Astrocyte of the cerebellum (primary cell): ENCODE measurements around the gene NUP62.

Experiments used
- DNase-seq: peaks from one replicate; pipeline ENCODE4 v3.0.0-alpha.2; 2011; ENCODE audit warnings: low read depth
- H3K4me3 ChIP-seq: 2 replicates; pipeline ENCODE4 v1.5.1; 2011; ENCODE audit warnings: mild to moderate bottlenecking, low read depth, low read length, moderate library complexity
- in situ Hi-C: cut with HindIII; loops from 2 replicates; pipeline ENCODE4 v1.10.0; 2017; ENCODE audit warnings: low sequenced_read_pairs
- TF ChIP-seq, protein P1 (sequence below): IDR thresholded peaks from 2 replicates; pipeline ENCODE4 v1.5.1; 2012; ENCODE audit warnings: low read length, low read depth, moderate library complexity, mild to moderate bottlenecking; ENCODE audit errors: missing control alignments

NUP62 gene

DNA sequence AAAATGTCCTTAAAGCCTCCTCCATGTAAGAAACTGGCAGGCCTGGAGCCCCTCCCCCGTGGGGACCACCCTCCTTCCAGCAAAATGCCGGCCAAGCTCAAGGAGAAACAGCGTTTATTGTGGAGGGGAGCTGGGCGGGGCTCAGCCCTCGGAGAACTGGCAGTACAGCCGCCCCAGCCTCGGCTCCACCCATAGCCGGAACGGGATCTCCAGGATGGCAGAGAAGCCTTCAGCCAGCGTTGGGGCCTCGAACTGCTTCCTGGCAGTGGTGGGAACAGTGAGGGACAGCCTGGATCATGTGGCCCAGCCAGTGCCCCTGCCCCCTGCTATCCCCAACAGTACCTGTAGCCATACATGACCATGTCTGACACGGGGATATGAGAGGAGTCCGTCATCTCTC is 68.2 kb downstream of the NUP62 start:
- TF ChIP-seq, protein P1, sequence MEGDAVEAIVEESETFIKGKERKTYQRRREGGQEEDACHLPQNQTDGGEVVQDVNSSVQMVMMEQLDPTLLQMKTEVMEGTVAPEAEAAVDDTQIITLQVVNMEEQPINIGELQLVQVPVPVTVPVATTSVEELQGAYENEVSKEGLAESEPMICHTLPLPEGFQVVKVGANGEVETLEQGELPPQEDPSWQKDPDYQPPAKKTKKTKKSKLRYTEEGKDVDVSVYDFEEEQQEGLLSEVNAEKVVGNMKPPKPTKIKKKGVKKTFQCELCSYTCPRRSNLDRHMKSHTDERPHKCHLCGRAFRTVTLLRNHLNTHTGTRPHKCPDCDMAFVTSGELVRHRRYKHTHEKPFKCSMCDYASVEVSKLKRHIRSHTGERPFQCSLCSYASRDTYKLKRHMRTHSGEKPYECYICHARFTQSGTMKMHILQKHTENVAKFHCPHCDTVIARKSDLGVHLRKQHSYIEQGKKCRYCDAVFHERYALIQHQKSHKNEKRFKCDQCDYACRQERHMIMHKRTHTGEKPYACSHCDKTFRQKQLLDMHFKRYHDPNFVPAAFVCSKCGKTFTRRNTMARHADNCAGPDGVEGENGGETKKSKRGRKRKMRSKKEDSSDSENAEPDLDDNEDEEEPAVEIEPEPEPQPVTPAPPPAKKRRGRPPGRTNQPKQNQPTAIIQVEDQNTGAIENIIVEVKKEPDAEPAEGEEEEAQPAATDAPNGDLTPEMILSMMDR, result no peak
- no peak for DNase-seq
- H3K4me3 ChIP-seq, result no peak overlapping the region
- in situ Hi-C loops, result no loop called here

DNA sequence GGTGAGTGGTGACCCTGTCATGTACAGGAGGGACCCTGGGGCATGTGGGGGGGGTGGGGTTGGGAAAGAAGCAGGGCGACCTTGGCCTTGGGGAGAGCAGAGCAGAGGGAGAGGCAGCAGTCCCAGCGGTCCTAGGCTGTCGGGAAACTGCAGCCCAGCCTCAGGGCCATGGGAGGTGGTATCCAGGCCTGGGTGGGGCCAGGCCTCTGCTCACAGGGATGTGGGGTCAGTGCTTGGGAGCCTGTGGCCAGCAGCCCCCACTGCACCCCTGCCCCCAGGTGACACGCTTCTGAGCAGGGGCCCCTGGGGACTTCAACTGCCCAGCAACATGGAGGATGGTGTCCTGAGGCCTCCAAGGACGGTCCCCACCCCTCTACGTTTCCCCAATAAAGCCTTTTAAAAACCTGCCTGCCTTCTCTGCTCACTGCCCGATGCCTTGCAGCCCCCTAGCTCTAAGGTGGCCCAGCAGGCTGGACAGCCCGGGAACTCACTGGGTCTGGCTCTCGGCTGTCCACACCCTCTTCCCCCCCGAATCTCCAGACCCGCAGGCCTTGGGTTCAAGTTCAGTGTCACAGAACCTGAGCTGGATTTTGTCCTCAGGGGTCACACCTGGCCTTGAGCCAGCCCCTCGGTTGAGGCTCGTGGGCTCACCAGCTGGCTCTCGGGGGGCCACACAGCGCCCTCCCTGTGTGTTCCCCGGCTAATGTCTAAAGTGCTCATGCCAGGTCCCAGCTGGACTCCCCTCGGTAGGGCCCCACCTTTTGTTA is 68.8 kb downstream of the NUP62 start:
- no peak overlapping the region for H3K4me3 ChIP-seq
- in situ Hi-C loops, result no loop called here
- TF ChIP-seq, protein P1, result no peak
- DNase-seq, result no peak

DNA sequence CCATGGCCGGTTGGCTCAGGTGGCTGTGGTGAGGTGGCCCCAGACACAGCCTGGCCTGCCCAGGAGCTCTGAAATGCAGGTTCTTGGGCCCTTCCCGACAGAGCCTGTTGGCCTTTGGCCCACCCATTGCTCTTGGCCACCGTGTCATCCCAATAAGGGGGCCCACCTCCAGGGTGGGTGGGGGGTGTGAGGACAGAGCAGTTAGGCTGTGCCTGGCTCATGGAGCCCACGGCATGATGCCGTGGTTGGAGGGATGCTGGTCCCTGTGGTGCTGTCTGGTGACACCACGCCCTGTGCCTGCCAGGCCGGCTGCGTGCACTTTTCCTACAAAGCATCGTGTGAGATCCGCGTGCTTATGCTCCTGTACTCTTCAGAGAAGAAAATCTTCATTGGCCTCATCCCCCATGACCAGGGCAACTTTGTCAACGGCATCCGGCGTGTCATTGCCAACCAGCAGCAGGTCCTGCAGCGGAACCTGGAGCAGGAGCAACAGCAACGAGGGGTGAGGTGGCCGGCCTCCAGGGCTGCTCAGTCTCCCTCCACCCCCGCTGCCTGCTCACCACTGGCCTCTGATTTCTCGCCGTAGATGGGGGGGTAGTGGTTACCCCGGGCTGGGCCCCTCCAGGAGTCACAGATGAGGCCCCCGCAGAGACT is 69.5 kb downstream of the NUP62 start:
- TF ChIP-seq, protein P1, result no peak
- in situ Hi-C loops, result no loop called here
- no peak for DNase-seq
- no peak overlapping the region for H3K4me3 ChIP-seq

DNA sequence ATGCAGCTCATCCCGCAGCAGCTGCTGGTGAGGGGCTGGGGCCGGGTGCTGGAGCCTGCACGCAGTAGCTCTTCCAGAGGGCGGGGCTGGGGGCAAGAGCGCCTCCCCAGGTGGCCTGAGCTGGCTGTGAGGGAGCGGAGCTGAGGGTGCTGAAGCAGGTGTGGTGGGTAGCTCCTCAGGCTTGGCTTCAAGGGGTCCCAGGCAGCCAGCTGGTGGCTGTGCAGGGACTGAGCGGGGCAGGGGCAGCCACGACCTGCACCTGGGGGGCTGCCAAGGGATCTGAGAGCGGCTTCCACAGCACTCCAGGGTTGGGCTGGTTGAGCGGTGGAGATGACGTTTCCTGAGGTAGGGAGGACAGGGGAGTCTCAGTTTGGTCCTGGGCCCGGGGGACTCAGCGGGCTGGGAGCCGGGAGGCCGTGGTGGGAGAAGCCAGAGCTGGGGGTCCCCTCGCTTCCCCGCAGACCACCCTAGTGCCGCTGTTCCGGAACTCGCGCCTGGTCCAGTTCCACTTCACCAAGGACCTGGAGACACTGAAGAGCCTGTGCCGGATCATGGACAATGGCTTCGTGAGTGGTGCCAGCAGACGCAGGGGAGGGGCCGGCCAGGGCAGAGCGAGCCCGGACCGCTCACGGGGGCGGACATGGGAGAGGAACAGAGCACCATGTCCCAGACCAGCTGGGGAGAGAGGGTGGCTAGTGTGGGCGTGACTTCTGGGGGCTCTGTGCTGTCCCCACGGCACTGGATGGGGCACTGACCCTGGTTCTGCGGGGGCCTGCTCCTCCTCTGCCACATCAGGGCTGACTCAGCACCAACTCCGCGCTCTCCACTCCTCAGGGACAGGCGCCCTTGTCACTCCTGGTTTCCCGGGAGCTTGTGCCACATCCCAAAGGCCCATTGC is 71.0 kb downstream of the NUP62 start:
- in situ Hi-C loops, result no loop called here
- TF ChIP-seq, protein P1, result no peak
- no peak overlapping the region for H3K4me3 ChIP-seq
- no peak for DNase-seq

DNA sequence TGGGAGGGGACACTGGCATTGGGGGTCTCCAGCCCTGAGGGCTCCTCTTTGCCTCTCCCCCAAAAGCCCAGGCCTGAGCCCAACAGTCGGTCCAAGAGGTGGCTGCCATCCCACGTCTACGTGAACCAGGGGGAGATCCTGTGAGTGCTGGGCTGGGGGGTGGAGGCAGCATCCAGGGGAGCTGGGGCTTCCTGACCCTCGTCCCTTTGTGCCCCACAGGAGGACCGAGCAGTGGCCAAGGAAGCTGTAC is 71.5 kb downstream of the NUP62 start:
- no peak for DNase-seq
- H3K4me3 ChIP-seq, result no peak overlapping the region
- in situ Hi-C loops, result no loop called here
- TF ChIP-seq, protein P1, result no peak

DNA sequence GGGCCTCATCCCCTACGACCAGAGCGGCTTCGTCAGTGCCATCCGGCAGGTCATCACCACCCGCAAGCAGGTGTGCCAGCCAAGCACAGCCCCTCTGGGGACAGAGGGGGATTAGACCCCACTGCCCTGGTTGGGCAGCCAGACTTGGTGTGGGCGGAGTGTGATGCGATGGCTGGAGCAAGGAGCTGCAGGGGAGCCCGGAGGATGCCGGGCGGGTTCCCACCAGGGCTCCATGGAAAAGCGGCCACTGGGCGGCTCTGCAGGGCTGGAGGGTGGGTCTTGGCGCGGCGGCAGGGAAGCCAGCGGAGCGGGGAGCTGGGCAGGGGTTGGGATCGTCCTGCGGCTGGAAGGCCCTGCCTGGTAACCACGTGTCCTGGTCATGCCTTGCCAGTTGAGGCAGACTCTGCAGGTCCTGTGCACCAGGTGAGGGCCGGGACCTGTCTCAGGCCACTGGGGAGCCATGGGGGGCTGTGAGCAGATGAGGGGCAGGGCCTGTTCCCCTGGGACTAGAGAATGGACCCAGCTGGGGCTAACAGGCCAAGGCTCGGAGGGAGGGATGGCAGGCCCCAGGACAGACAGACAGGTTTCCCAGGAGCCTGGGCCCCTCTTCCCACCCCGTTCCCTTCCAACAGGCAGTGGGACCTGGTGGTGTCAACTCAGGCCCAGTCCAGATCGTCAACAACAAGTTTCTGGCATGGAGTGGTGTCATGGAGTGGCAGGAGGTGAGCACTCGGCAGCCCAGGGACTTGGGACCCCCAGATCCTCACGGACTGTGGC is 72.1 kb downstream of the NUP62 start:
- H3K4me3 ChIP-seq, result no peak overlapping the region
- no peak for DNase-seq
- in situ Hi-C loops, result no loop called here
- TF ChIP-seq, protein P1, result no peak
